IMR-90 (cell line): Measurements from ENCODE around the gene GIMAP1. TPM values are rescaled to one million over a fixed set of nuclear protein-coding genes. Genes with fewer than 3 reads are reported as not detected.

Experiments
- ATAC-seq: fragments of 200-7000 bp; cut with Tn5 transposase; 2 replicates; pipeline ENCODE4 v1.9.1; 2020; ENCODE audit warnings: low read depth, mild to moderate bottlenecking, moderate library complexity
- BruUV-seq: library from RNA; stranded (reverse); fragments of 400-500 nt; replicated peaks from 2 replicates; lab custom pipeline; 2021; lab: Mats Ljungman, UMichigan
- CTCF ChIA-PET: fragments of 300-600 bp; formaldehyde crosslinking; extraction: SDS; loops from one replicate; lab custom pipeline; 2021; ENCODE audit warnings: antibody characterized with exemption; lab: Yijun Ruan, JAX
- POLR2A ChIA-PET: fragments of 300-600 bp; sonication (Branson Sonifier 250); formaldehyde crosslinking; loops from one replicate; lab custom pipeline; 2022; ENCODE audit warnings: antibody characterized with exemption; ENCODE audit not compliant: unreplicated experiment; lab: Charles Lee
- DNase-seq: peaks from one replicate; pipeline ENCODE4 v3.0.0; 2013
- H2AFZ ChIP-seq: replicated peaks from 2 replicates; pipeline ENCODE3; 2013; ENCODE audit warnings: low read length, mild to moderate bottlenecking; ENCODE audit not compliant: poor library complexity
- H2AK5ac ChIP-seq: 2 replicates; pipeline ENCODE4 v1.6.1; 2013; ENCODE audit warnings: low read depth, low read length, inconsistent platforms
- H2AK9ac ChIP-seq: replicated peaks from 2 replicates; pipeline ENCODE3; 2013; ENCODE audit warnings: mild to moderate bottlenecking, low read depth, low read length, moderate library complexity; ENCODE audit not compliant: poor library complexity
- H2BK120ac ChIP-seq: 2 replicates; pipeline ENCODE4 v1.6.1; 2013; ENCODE audit warnings: low read depth, low read length, inconsistent platforms
- H2BK15ac ChIP-seq: 3 replicates; pipeline ENCODE4 v1.6.1; 2013; ENCODE audit warnings: low read depth, low read length, inconsistent platforms
- H2BK20ac ChIP-seq: 2 replicates; pipeline ENCODE4 v1.6.1; 2013; ENCODE audit warnings: low read depth, mild to moderate bottlenecking, inconsistent platforms, low read length, moderate library complexity
- H2BK5ac ChIP-seq: 2 replicates; pipeline ENCODE4 v1.6.1; 2013; ENCODE audit warnings: mild to moderate bottlenecking, low read depth, low read length, inconsistent platforms; ENCODE audit not compliant: poor library complexity, severe bottlenecking
- H3K14ac ChIP-seq: replicated peaks from 2 replicates; pipeline ENCODE4 v1.6.1; 2013; ENCODE audit warnings: low read depth, low read length, inconsistent platforms
- H3K18ac ChIP-seq: 2 replicates; pipeline ENCODE4 v1.6.1; 2013; ENCODE audit warnings: low read depth, low read length, control low read depth
- H3K23ac ChIP-seq: 2 replicates; pipeline ENCODE4 v1.6.1; 2013; ENCODE audit warnings: low read depth, low read length, inconsistent platforms
- H3K27ac ChIP-seq: 2 replicates; pipeline ENCODE4 v1.5.1; 2013; ENCODE audit warnings: mild to moderate bottlenecking, control low read depth, low read length; ENCODE audit not compliant: insufficient read depth
- H3K27me3 ChIP-seq: 2 replicates; pipeline ENCODE4 v1.6.1; 2013; ENCODE audit warnings: low read length; ENCODE audit not compliant: control insufficient read depth, insufficient read depth
- H3K36me3 ChIP-seq: 2 replicates; pipeline ENCODE4 v1.6.1; 2013; ENCODE audit warnings: low read length, mixed read lengths; ENCODE audit not compliant: control insufficient read depth, insufficient read depth
- H3K4ac ChIP-seq: 2 replicates; pipeline ENCODE4 v1.6.1; 2013; ENCODE audit warnings: low read depth, low read length, inconsistent platforms
- H3K4me1 ChIP-seq: 2 replicates; pipeline ENCODE4 v1.6.1; 2013; ENCODE audit warnings: low read length, mixed read lengths; ENCODE audit not compliant: control insufficient read depth, insufficient read depth
- H3K4me2 ChIP-seq: 2 replicates; pipeline ENCODE4 v1.6.1; 2013; ENCODE audit warnings: low read depth, mild to moderate bottlenecking, control low read depth, low read length, moderate library complexity
- H3K4me3 ChIP-seq: 2 replicates; pipeline ENCODE4 v1.5.1; 2013; ENCODE audit warnings: low read depth, mild to moderate bottlenecking, control low read depth, low read length, moderate library complexity; ENCODE audit not compliant: insufficient read depth
- H3K56ac ChIP-seq: 2 replicates; pipeline ENCODE4 v1.6.1; 2013; ENCODE audit warnings: low read length, inconsistent platforms; ENCODE audit not compliant: insufficient read depth; ENCODE audit errors: extremely low read depth
- H3K79me1 ChIP-seq, 2 experiments: 2 replicates each; pipeline ENCODE4 v1.6.1; 2013; ENCODE audit warnings: low read length in 2 of 2, inconsistent platforms in 1 of 2, low read depth in 1 of 2
- H3K9ac ChIP-seq: 2 replicates; pipeline ENCODE4 v1.6.1; 2013; ENCODE audit warnings: low read depth, low read length, control low read depth
- H3K9me1 ChIP-seq: 2 replicates; pipeline ENCODE4 v1.6.1; 2013; ENCODE audit warnings: low read length, inconsistent platforms; ENCODE audit not compliant: insufficient read depth
- H3K9me3 ChIP-seq: 2 replicates; pipeline ENCODE4 v1.6.1; 2013; ENCODE audit warnings: low read length; ENCODE audit not compliant: control insufficient read depth, insufficient read depth
- H4K20me1 ChIP-seq: 2 replicates; pipeline ENCODE4 v1.6.1; 2013; ENCODE audit warnings: low read length, inconsistent platforms; ENCODE audit not compliant: insufficient read depth
- H4K5ac ChIP-seq: 2 replicates; pipeline ENCODE4 v1.6.1; 2013; ENCODE audit warnings: mild to moderate bottlenecking, low read depth, low read length, control low read depth
- H4K8ac ChIP-seq, 2 experiments: 2 replicates each; pipeline ENCODE4 v1.6.1; 2013; ENCODE audit warnings: low read depth in 2 of 2, low read length in 2 of 2, control low read depth in 1 of 2, inconsistent platforms in 1 of 2
- H4K91ac ChIP-seq: 2 replicates; pipeline ENCODE4 v1.6.1; 2013; ENCODE audit warnings: low read depth, low read length, inconsistent platforms; ENCODE audit not compliant: insufficient read depth
- BHLHE40 ChIP-seq: fragments of 150-350 bp; IDR thresholded peaks from 2 replicates; pipeline ENCODE4 v1.6.1; 2016; ENCODE audit warnings: mild to moderate bottlenecking, low read depth, low read length
- CEBPB ChIP-seq: IDR thresholded peaks from 2 replicates; pipeline ENCODE4 v1.6.1; 2012; ENCODE audit warnings: low read depth, low read length, improper control_type of control experiment
- MAZ ChIP-seq: IDR thresholded peaks from 2 replicates; pipeline ENCODE4 v1.6.1; 2012; ENCODE audit warnings: low read depth, mild to moderate bottlenecking, low read length, improper control_type of control experiment, moderate library complexity, borderline replicate concordance
- NFE2L2 ChIP-seq: fragments of 150-350 bp; IDR thresholded peaks from 2 replicates; pipeline ENCODE4 v1.6.1; 2016; ENCODE audit warnings: low read depth, mild to moderate bottlenecking, low read length
- RAD21 ChIP-seq: IDR thresholded peaks from 2 replicates; pipeline ENCODE4 v1.6.1; 2012; ENCODE audit warnings: low read length, improper control_type of control experiment
- RCOR1 ChIP-seq: IDR thresholded peaks from 2 replicates; pipeline ENCODE4 v1.6.1; 2012; ENCODE audit warnings: mild to moderate bottlenecking, low read length, improper control_type of control experiment; ENCODE audit not compliant: insufficient replicate concordance
- RFX5 ChIP-seq: IDR thresholded peaks from 2 replicates; pipeline ENCODE4 v1.8.0; 2012; ENCODE audit warnings: low read depth, mild to moderate bottlenecking, low read length, moderate library complexity
- SMC3 ChIP-seq: fragments of 150-350 bp; IDR thresholded peaks from 2 replicates; pipeline ENCODE4 v1.6.1; 2016; ENCODE audit warnings: low read depth, mild to moderate bottlenecking, antibody characterized with exemption, low read length, moderate library complexity
- WGBS, 2 experiments: methylation state at CpG; one replicate each; pipeline versions ENCODE4 v1.1.5 to v1.1.7; 2013; ENCODE audit warnings: missing lambda C conversion rate in 2 of 2; ENCODE audit not compliant: insufficient read length in 1 of 2; ENCODE audit errors: extremely low coverage in 2 of 2; 5-methylcytosine and 5-hydroxymethylcytosine counted together
- dilution Hi-C: fragments of 300-500 bp; cut with HindIII; formaldehyde crosslinking; loops from one replicate; pipeline ENCODE4 v1.14.3; 2018; ENCODE audit warnings: low sequenced_read_pairs; ENCODE audit not compliant: unreplicated experiment
- in situ Hi-C: fragments of 300-500 bp; cut with MboI; formaldehyde crosslinking; loops from 3 replicates; pipeline ENCODE4 v1.14.3; 2019; ENCODE audit warnings: low sequenced_read_pairs, inconsistent platforms, mixed read lengths
- intact Hi-C: fragments of 100-400 bp; cut with micrococcal nuclease; formaldehyde crosslinking; loops from 2 replicates; pipeline ENCODE4 v1.10.0; 2022
- polyA plus RNA-seq, 3 experiments: library from polyadenylated mRNA; depleted of rRNA; stranded (reverse); fragments of >200 nt; gene quantifications; 2 replicates each; pipeline ENCODE4 v1.2.3, GENCODE V29; 2012; ENCODE audit warnings: low replicate concordance in 1 of 3
- total RNA-seq: library from RNA; depleted of rRNA; stranded (reverse); fragments of >200 nt; gene quantifications from 2 replicates; pipeline ENCODE4 v1.2.3, GENCODE V29; 2012
- TF ChIP-seq, protein P1 (sequence below): conservative IDR thresholded peaks from 2 replicates; pipeline ENCODE4 v1.5.1; 2012; ENCODE audit warnings: mild to moderate bottlenecking, low read depth, low read length, improper control_type of control experiment
- TF ChIP-seq, protein P2 (sequence below): fragments of 150-350 bp; IDR thresholded peaks from 2 replicates; pipeline ENCODE4 v1.6.1; 2016; ENCODE audit warnings: low read depth, mild to moderate bottlenecking, low read length, moderate library complexity, borderline replicate concordance

The GIMAP1 gene
- total and polyA plus RNA-seq, 2 of the 4 experiments (the other 2 are of a cell fraction), result not detected

- no peak overlapping the region for H2AK5ac ChIP-seq
- H3K4me1 ChIP-seq, result no peaks in the 10 kb centered on the region
- in situ Hi-C loops (loop anchor here (25.0 kb wide), 1 partner anchor 421 kb away; the partner anchor contains the start of genes ACTR3C and LRRC61), intact Hi-C loops (no loop called here), dilution Hi-C loops (no loop called here)
- no TSS peak for BruUV-seq
- no peak overlapping the region for H2BK120ac ChIP-seq
- no peak overlapping the region for H3K9ac ChIP-seq
- no peak overlapping the region for H3K14ac ChIP-seq
- H2AFZ ChIP-seq, result no peak overlapping the region
- no peaks in the 10 kb centered on the region for H3K36me3 ChIP-seq
- H3K56ac ChIP-seq, result no peak overlapping the region
- no peaks in the 10 kb centered on the region for H4K20me1 ChIP-seq
- CTCF ChIA-PET, result no interaction called here
- H3K9me1 ChIP-seq, result no peaks in the 10 kb centered on the region
- no peak overlapping the region for H3K18ac ChIP-seq
- no peak overlapping the region for H2BK20ac ChIP-seq
- H3K27ac ChIP-seq, result no peak overlapping the region
- TF ChIP-seq BHLHE40 (no peak), RCOR1 (no peak), NFE2L2 (no peak), CEBPB (no peak), RAD21 (no peak), MAZ (no peak), SMC3 (no peak), RFX5 (no peak)
- TF ChIP-seq, protein P1, sequence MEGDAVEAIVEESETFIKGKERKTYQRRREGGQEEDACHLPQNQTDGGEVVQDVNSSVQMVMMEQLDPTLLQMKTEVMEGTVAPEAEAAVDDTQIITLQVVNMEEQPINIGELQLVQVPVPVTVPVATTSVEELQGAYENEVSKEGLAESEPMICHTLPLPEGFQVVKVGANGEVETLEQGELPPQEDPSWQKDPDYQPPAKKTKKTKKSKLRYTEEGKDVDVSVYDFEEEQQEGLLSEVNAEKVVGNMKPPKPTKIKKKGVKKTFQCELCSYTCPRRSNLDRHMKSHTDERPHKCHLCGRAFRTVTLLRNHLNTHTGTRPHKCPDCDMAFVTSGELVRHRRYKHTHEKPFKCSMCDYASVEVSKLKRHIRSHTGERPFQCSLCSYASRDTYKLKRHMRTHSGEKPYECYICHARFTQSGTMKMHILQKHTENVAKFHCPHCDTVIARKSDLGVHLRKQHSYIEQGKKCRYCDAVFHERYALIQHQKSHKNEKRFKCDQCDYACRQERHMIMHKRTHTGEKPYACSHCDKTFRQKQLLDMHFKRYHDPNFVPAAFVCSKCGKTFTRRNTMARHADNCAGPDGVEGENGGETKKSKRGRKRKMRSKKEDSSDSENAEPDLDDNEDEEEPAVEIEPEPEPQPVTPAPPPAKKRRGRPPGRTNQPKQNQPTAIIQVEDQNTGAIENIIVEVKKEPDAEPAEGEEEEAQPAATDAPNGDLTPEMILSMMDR, result no peak
- TF ChIP-seq, protein P2, sequence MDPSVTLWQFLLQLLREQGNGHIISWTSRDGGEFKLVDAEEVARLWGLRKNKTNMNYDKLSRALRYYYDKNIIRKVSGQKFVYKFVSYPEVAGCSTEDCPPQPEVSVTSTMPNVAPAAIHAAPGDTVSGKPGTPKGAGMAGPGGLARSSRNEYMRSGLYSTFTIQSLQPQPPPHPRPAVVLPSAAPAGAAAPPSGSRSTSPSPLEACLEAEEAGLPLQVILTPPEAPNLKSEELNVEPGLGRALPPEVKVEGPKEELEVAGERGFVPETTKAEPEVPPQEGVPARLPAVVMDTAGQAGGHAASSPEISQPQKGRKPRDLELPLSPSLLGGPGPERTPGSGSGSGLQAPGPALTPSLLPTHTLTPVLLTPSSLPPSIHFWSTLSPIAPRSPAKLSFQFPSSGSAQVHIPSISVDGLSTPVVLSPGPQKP, result no peak
- H3K23ac ChIP-seq, result no peak overlapping the region
- no peaks in the 10 kb centered on the region for H3K9me3 ChIP-seq
- H2BK15ac ChIP-seq, result no peak overlapping the region
- no peak overlapping the region for H3K4ac ChIP-seq
- no peak overlapping the region for H2BK5ac ChIP-seq
- H3K27me3 ChIP-seq, result no peaks in the 10 kb centered on the region; the same call in 1 of the 2 replicates
- H4K8ac ChIP-seq, result no peak overlapping the region
- no peak overlapping the region for H2AK9ac ChIP-seq
- no peak overlapping the region for H4K91ac ChIP-seq
- H3K79me1 ChIP-seq, result no peaks in the 10 kb centered on the region
- DNase-seq (no peak), ATAC-seq (no peak)
- no peak overlapping the region for H3K4me3 ChIP-seq
- POLR2A ChIA-PET, result no interaction called here
- no peak overlapping the region for H3K4me2 ChIP-seq
- no peak overlapping the region for H4K5ac ChIP-seq
- WGBS, 2 experiments, result no CpG with 5 or more reads among the region's 5 CpGs
Measured at GRCh38 chr7:150733482-150734095, 17.2 kb downstream of the GIMAP1 start.
